Ascending aorta (tissue), 2 donors: ENCODE measurements around the gene TIMM10. TPM values are rescaled to one million over a fixed set of nuclear protein-coding genes. Genes with fewer than 3 reads are reported as not detected.

Experiments
- DNase-seq, 2 donors: peaks; one replicate each; pipeline ENCODE4 v3.0.0-alpha.2; 2019; ENCODE audit warnings: low spot score in 2 of 2
- H3K27ac ChIP-seq, 2 donors: fragments of 200-600 bp; sonication (generic); one replicate each; pipeline ENCODE4 v1.5.1; 2016 to 2017; ENCODE audit warnings: mild to moderate bottlenecking in 1 of 2
- H3K27me3 ChIP-seq: fragments of 200-600 bp; sonication (generic); one replicate; pipeline ENCODE4 v1.5.1; 2017
- H3K36me3 ChIP-seq, 2 donors: fragments of 200-600 bp; sonication (generic); one replicate each; pipeline ENCODE4 v1.5.1; 2016
- H3K4me1 ChIP-seq, 2 donors: fragments of 200-600 bp; sonication (generic); one replicate each; pipeline ENCODE4 v1.5.1; 2016 to 2017; ENCODE audit warnings: mild to moderate bottlenecking in 1 of 2
- H3K4me3 ChIP-seq, 2 donors: fragments of 200-600 bp; sonication (generic); one replicate each; pipeline ENCODE4 v1.5.1; 2016 to 2017; ENCODE audit warnings: mild to moderate bottlenecking in 1 of 2
- H3K9me3 ChIP-seq, 2 donors: fragments of 200-600 bp; sonication (generic); one replicate each; pipeline ENCODE4 v1.5.1; 2016
- intact Hi-C: fragments of 100-400 bp; cut with DNase I; formaldehyde crosslinking; loops from one replicate; pipeline ENCODE4 v1.15.1; 2023
- total RNA-seq: library from RNA; depleted of rRNA; stranded (reverse); fragments of >200 nt; gene quantifications from one replicate; pipeline ENCODE4 v1.1.0, GENCODE V29; 2016
- TF ChIP-seq, protein P1 (sequence below), 3 experiments: fragments of 200-600 bp in 2 of 3; fragments of 450-650 bp in 1 of 3; sonication (generic) in 2 of 3; IDR thresholded peaks; one replicate each; pipeline ENCODE4 v1.5.1; 2016 to 2019; ENCODE audit warnings: antibody characterized with exemption in 3 of 3, mild to moderate bottlenecking in 1 of 3, moderate library complexity in 1 of 3

TIMM10 gene
- total RNA-seq, 1 donor from 2014 or later, result not detected

DNA sequence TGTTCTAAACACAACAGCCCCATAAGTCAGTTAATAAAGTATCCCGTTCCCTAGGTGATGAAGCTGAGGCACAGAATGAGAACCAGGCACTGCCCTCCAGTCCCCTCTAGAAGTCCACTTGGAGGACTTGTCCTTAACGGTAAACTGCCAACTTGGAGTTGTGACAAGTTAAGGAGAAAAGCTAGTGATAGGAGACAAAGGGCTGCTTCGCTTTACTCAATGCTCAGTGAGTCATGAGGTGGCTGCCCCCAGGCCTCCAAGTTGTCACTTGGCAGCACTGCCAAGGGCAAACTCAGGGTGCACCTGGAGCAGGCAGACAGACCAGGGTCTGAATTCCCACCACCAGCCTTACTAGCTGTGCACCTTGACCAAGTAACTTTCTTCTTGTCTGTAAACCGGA, 28.6 kb downstream of the TIMM10 start:
- H3K4me3 ChIP-seq, result no peak overlapping the region
- no peak for DNase-seq
- H3K9me3 ChIP-seq, result no peaks in the 10 kb centered on the region
- intact Hi-C loops, result no loop called here
- H3K27me3 ChIP-seq, result no peaks in the 10 kb centered on the region
- no peaks in the 10 kb centered on the region for H3K36me3 ChIP-seq
- peaks cover 4 to 12% of the 10 kb centered on the region in 2 donors for H3K4me1 ChIP-seq
- TF ChIP-seq, protein P1, sequence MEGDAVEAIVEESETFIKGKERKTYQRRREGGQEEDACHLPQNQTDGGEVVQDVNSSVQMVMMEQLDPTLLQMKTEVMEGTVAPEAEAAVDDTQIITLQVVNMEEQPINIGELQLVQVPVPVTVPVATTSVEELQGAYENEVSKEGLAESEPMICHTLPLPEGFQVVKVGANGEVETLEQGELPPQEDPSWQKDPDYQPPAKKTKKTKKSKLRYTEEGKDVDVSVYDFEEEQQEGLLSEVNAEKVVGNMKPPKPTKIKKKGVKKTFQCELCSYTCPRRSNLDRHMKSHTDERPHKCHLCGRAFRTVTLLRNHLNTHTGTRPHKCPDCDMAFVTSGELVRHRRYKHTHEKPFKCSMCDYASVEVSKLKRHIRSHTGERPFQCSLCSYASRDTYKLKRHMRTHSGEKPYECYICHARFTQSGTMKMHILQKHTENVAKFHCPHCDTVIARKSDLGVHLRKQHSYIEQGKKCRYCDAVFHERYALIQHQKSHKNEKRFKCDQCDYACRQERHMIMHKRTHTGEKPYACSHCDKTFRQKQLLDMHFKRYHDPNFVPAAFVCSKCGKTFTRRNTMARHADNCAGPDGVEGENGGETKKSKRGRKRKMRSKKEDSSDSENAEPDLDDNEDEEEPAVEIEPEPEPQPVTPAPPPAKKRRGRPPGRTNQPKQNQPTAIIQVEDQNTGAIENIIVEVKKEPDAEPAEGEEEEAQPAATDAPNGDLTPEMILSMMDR (IDR thresholded peaks at IDR 0.05), result no peak
- H3K27ac ChIP-seq, result no peak overlapping the region

- H3K4me1 ChIP-seq, result peaks cover 4 to 12% of the 10 kb centered on the region in 2 donors
- intact Hi-C loops, result no loop called here
- H3K4me3 ChIP-seq, result no peak overlapping the region
- no peaks in the 10 kb centered on the region for H3K36me3 ChIP-seq
- H3K27ac ChIP-seq, result peak overlapping the region; percentile 7 to 77
- H3K9me3 ChIP-seq, result no peaks in the 10 kb centered on the region
- H3K27me3 ChIP-seq, result no peaks in the 10 kb centered on the region
- TF ChIP-seq, protein P1 (IDR thresholded peaks at IDR 0.05), result no peak
- DNase-seq, result no peak
Observed at GRCh38 chr11:57500926-57501325, 29.6 kb downstream of the TIMM10 start.

DNA sequence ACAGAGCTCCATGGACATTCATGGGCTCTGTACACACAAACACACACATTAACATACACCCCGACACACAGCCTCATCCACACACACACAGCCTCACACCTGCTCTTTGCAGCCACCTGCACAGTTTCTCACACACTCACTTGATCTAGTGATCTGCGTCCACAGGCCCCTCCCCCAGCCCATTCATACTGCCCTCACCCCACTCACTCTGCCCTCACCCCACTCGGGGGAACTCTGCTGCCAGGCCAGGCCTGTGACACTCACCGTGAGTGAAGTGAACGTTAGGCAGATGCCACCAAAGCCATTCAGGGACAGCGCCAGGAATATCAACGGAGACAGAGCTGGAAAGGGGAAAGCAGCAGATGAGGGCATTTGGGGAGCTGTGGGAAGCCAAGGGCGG, 30.0 kb downstream of the TIMM10 start:
- Histone ChIP-seq H3K9me3 (no peaks in the 10 kb centered on the region), H3K27ac (peak overlapping the region in 1 of 2 donors; percentile 77), H3K4me3 (no peak overlapping the region), H3K36me3 (no peaks in the 10 kb centered on the region), H3K4me1 (peaks cover 4 to 12% of the 10 kb centered on the region in 2 donors), H3K27me3 (no peaks in the 10 kb centered on the region)
- intact Hi-C loops, result no loop called here
- TF ChIP-seq, protein P1 (IDR thresholded peaks at IDR 0.05), result no peak
- DNase-seq, result no peak

GRCh38 chr11:57499983-57500461, 30.5 kb downstream of the TIMM10 start:
- H3K27ac ChIP-seq, result peak overlapping the region; percentile 71 to 77
- peak overlapping the region; percentile 39 to 55 for H3K4me3 ChIP-seq
- peaks cover 4 to 12% of the 10 kb centered on the region in 2 donors for H3K4me1 ChIP-seq
- no peaks in the 10 kb centered on the region for H3K36me3 ChIP-seq
- H3K9me3 ChIP-seq, result no peaks in the 10 kb centered on the region
- H3K27me3 ChIP-seq, result no peaks in the 10 kb centered on the region
- intact Hi-C loops, result loop anchor here (2.0 to 10.0 kb wide), 3 partner anchors 15 to 175 kb away; partner anchors contain the start of genes SLC43A1, TIMM10 and TNKS1BP1
- TF ChIP-seq, protein P1 (IDR thresholded peaks at IDR 0.05), result no peak
- DNase-seq, result no peak

GRCh38 chr11:57499413-57499982, 31.1 kb downstream of the TIMM10 start:
- Histone ChIP-seq H3K27me3 (no peaks in the 10 kb centered on the region), H3K4me3 (peak overlapping the region; percentile 39 to 55), H3K27ac (peak overlapping the region; percentile 71 to 77), H3K9me3 (no peaks in the 10 kb centered on the region), H3K36me3 (no peaks in the 10 kb centered on the region), H3K4me1 (peaks cover 4 to 12% of the 10 kb centered on the region in 2 donors)
- DNase-seq, result peak; percentile 72 to 97
- intact Hi-C loops, result loop anchor here (2.0 to 10.0 kb wide), 3 partner anchors 15 to 175 kb away; partner anchors contain the start of genes SLC43A1, TIMM10 and TNKS1BP1
- TF ChIP-seq, protein P1 (IDR thresholded peaks at IDR 0.05), result no peak
